Activated T-helper 1 cell treated with anti-CD3 and anti-CD28 coated beads, Interleukin-12 subunit alpha, Interleukin-12 subunit beta, Interleukin-2, Interleukin-4 antibody, amounts not matched to agents 30 ng/mL and 10 ng/mL and 1 ng/mL, durations not matched to agents 14 hours and 24 hours and 36 hours (primary cell): ENCODE measurements around the gene ARID2. TPM values are rescaled to one million over a fixed set of nuclear protein-coding genes. Genes with fewer than 3 reads are reported as not detected.

Source experiments
- DNase-seq: peaks from one replicate; pipeline ENCODE4 v3.0.0; 2021; ENCODE audit warnings: low spot score
- H3K27ac Mint-ChIP-seq: one replicate; pipeline ENCODE4 v1.8.0; 2021; ENCODE audit warnings: mild to moderate bottlenecking, mixed read lengths
- H3K27me3 Mint-ChIP-seq: one replicate; pipeline ENCODE4 v1.8.0; 2022; ENCODE audit warnings: mild to moderate bottlenecking, moderate library complexity, mixed read lengths; ENCODE audit not compliant: insufficient read depth
- H3K36me3 Mint-ChIP-seq: one replicate; pipeline ENCODE4 v1.8.0; 2021; ENCODE audit warnings: low read depth, mixed read lengths
- H3K4me1 Mint-ChIP-seq: one replicate; pipeline ENCODE4 v1.8.0; 2021; ENCODE audit warnings: low read depth, mixed read lengths
- H3K4me3 Mint-ChIP-seq: one replicate; pipeline ENCODE4 v1.8.0; 2021; ENCODE audit warnings: mild to moderate bottlenecking, moderate library complexity, mixed read lengths
- H3K9me3 Mint-ChIP-seq: one replicate; pipeline ENCODE4 v1.8.0; 2021; ENCODE audit warnings: mixed read lengths
- intact Hi-C: fragments of 100-400 bp; cut with micrococcal nuclease; formaldehyde crosslinking; loops from one replicate; pipeline ENCODE4 v1.15.1; 2024
- total RNA-seq: library from RNA; stranded (reverse); gene quantifications from 2 replicates; pipeline ENCODE4 v1.2.3, GENCODE V29; 2022

Gene ARID2
- total RNA-seq, 1 donor from 2014 or later: 43.2 TPM

GRCh38 chr12:45890276-45890675 lies 160.8 kb downstream of the ARID2 start:
- no peak overlapping the region for H3K4me3 Mint-ChIP-seq
- intact Hi-C loops: loop anchor here (5.0 kb wide), 1 partner anchor 97 kb away; no protein-coding TSS in a partner anchor
- peaks cover 11% of the 10 kb centered on the region for H3K9me3 Mint-ChIP-seq
- peaks cover 26% of the 10 kb centered on the region for H3K4me1 Mint-ChIP-seq
- DNase-seq: no peak
- no peak overlapping the region for H3K27ac Mint-ChIP-seq
- H3K36me3 Mint-ChIP-seq: peaks cover 43% of the 10 kb centered on the region
- H3K27me3 Mint-ChIP-seq: no peaks in the 10 kb centered on the region

- peaks cover 46% of the 10 kb centered on the region for H3K36me3 Mint-ChIP-seq
- intact Hi-C loops: loop anchor here (2.0 to 5.0 kb wide), 2 partner anchors 14 to 94 kb away; no protein-coding TSS in a partner anchor
- H3K9me3 Mint-ChIP-seq: no peaks in the 10 kb centered on the region
- H3K27me3 Mint-ChIP-seq: no peaks in the 10 kb centered on the region
- no peak overlapping the region for H3K4me3 Mint-ChIP-seq
- no peak for DNase-seq
- no peak overlapping the region for H3K27ac Mint-ChIP-seq
- peaks cover 26% of the 10 kb centered on the region for H3K4me1 Mint-ChIP-seq
Measured at GRCh38 chr12:45893240-45893639, 163.7 kb downstream of the ARID2 start.

- Mint-ChIP-seq H3K4me3 (no peak overlapping the region), H3K9me3 (no peaks in the 10 kb centered on the region), H3K27ac (no peak overlapping the region), H3K4me1 (peaks cover 26% of the 10 kb centered on the region), H3K27me3 (no peaks in the 10 kb centered on the region), H3K36me3 (peaks cover 51% of the 10 kb centered on the region)
- DNase-seq: no peak
- intact Hi-C loops: no loop called here
Measured at GRCh38 chr12:45895961-45896360, 166.5 kb downstream of the ARID2 start.

GRCh38 chr12:45898094-45898493 lies 168.6 kb downstream of the ARID2 start:
- peaks cover 50% of the 10 kb centered on the region for H3K36me3 Mint-ChIP-seq
- no peak overlapping the region for H3K27ac Mint-ChIP-seq
- intact Hi-C loops: no loop called here
- H3K9me3 Mint-ChIP-seq: no peaks in the 10 kb centered on the region
- H3K4me1 Mint-ChIP-seq: peaks cover 8% of the 10 kb centered on the region
- H3K4me3 Mint-ChIP-seq: no peak overlapping the region
- DNase-seq: no peak
- H3K27me3 Mint-ChIP-seq: no peaks in the 10 kb centered on the region

- no peak for DNase-seq
- intact Hi-C loops: no loop called here
- H3K36me3 Mint-ChIP-seq: peaks cover 14% of the 10 kb centered on the region
- H3K27me3 Mint-ChIP-seq: no peaks in the 10 kb centered on the region
- H3K4me3 Mint-ChIP-seq: no peak overlapping the region
- peaks cover 8% of the 10 kb centered on the region for H3K4me1 Mint-ChIP-seq
- H3K9me3 Mint-ChIP-seq: no peaks in the 10 kb centered on the region
- no peak overlapping the region for H3K27ac Mint-ChIP-seq
Measured at GRCh38 chr12:45907955-45908354, 178.4 kb downstream of the ARID2 start.

- intact Hi-C loops: no loop called here
- H3K27ac Mint-ChIP-seq: no peak overlapping the region
Measured at GRCh38 chr12:45909041-45909713, 179.7 kb downstream of the ARID2 start.

GRCh38 chr12:45912774-45913173 lies 183.3 kb downstream of the ARID2 start:
- no peak overlapping the region for H3K27ac Mint-ChIP-seq
- H3K36me3 Mint-ChIP-seq: peaks cover 7% of the 10 kb centered on the region
- no peaks in the 10 kb centered on the region for H3K27me3 Mint-ChIP-seq
- peaks cover 8% of the 10 kb centered on the region for H3K4me1 Mint-ChIP-seq
- intact Hi-C loops: no loop called here
- no peak overlapping the region for H3K4me3 Mint-ChIP-seq
- no peaks in the 10 kb centered on the region for H3K9me3 Mint-ChIP-seq
- DNase-seq: no peak

More at GRCh38 chr12:45909041-45909713, 179.7 kb downstream of the ARID2 start:
- Mint-ChIP-seq H3K4me3 (no peak overlapping the region), H3K27me3 (no peaks in the 10 kb centered on the region), H3K36me3 (peaks cover 11% of the 10 kb centered on the region), H3K4me1 (peaks cover 8% of the 10 kb centered on the region), H3K9me3 (no peaks in the 10 kb centered on the region)
- no peak for DNase-seq

GRCh38 chr12:45913631-45914030 lies 184.1 kb downstream of the ARID2 start:
- H3K27me3 Mint-ChIP-seq: no peaks in the 10 kb centered on the region
- DNase-seq: no peak
- H3K36me3 Mint-ChIP-seq: peaks cover 7% of the 10 kb centered on the region
- H3K9me3 Mint-ChIP-seq: no peaks in the 10 kb centered on the region
- no peak overlapping the region for H3K27ac Mint-ChIP-seq
- intact Hi-C loops: no loop called here
- peaks cover 8% of the 10 kb centered on the region for H3K4me1 Mint-ChIP-seq
- no peak overlapping the region for H3K4me3 Mint-ChIP-seq

GRCh38 chr12:45914090-45914489 lies 184.6 kb downstream of the ARID2 start:
- H3K4me3 Mint-ChIP-seq: no peak overlapping the region
- H3K4me1 Mint-ChIP-seq: peaks cover 8% of the 10 kb centered on the region
- no peak for DNase-seq
- H3K36me3 Mint-ChIP-seq: peaks cover 8% of the 10 kb centered on the region
- no peaks in the 10 kb centered on the region for H3K27me3 Mint-ChIP-seq
- H3K27ac Mint-ChIP-seq: no peak overlapping the region
- intact Hi-C loops: no loop called here
- H3K9me3 Mint-ChIP-seq: no peaks in the 10 kb centered on the region

- Mint-ChIP-seq H3K9me3 (no peaks in the 10 kb centered on the region), H3K36me3 (peaks cover 5% of the 10 kb centered on the region), H3K4me3 (no peak overlapping the region), H3K27ac (no peak overlapping the region), H3K4me1 (peaks cover 6% of the 10 kb centered on the region), H3K27me3 (no peaks in the 10 kb centered on the region)
- no peak for DNase-seq
- intact Hi-C loops: no loop called here
Measured at GRCh38 chr12:45915405-45915804, 185.9 kb downstream of the ARID2 start.

GRCh38 chr12:45918818-45919217 lies 189.3 kb downstream of the ARID2 start:
- H3K4me3 Mint-ChIP-seq: no peak overlapping the region
- intact Hi-C loops: no loop called here
- no peaks in the 10 kb centered on the region for H3K9me3 Mint-ChIP-seq
- H3K27me3 Mint-ChIP-seq: no peaks in the 10 kb centered on the region
- H3K4me1 Mint-ChIP-seq: no peaks in the 10 kb centered on the region
- DNase-seq: no peak
- H3K27ac Mint-ChIP-seq: no peak overlapping the region
- H3K36me3 Mint-ChIP-seq: peaks cover 18% of the 10 kb centered on the region

- Mint-ChIP-seq H3K4me3 (no peak overlapping the region), H3K27me3 (no peaks in the 10 kb centered on the region), H3K36me3 (peaks cover 49% of the 10 kb centered on the region), H3K9me3 (no peaks in the 10 kb centered on the region), H3K27ac (peak overlapping the region; percentile 48), H3K4me1 (peaks cover 10% of the 10 kb centered on the region)
- no peak for DNase-seq
- intact Hi-C loops: loop anchor here (10.0 kb wide), 1 partner anchor 384 kb away; no protein-coding TSS in a partner anchor
Measured at GRCh38 chr12:45928309-45928708, 198.8 kb downstream of the ARID2 start.

GRCh38 chr12:45930369-45930768 lies 200.9 kb downstream of the ARID2 start:
- no peak overlapping the region for H3K27ac Mint-ChIP-seq
- no peak overlapping the region for H3K4me3 Mint-ChIP-seq
- intact Hi-C loops: no loop called here
- DNase-seq: no peak
- H3K4me1 Mint-ChIP-seq: peaks cover 10% of the 10 kb centered on the region
- peaks cover 46% of the 10 kb centered on the region for H3K36me3 Mint-ChIP-seq
- no peaks in the 10 kb centered on the region for H3K9me3 Mint-ChIP-seq
- no peaks in the 10 kb centered on the region for H3K27me3 Mint-ChIP-seq

- Mint-ChIP-seq H3K4me3 (no peak overlapping the region), H3K27ac (no peak overlapping the region), H3K4me1 (peaks cover under 1% of the 10 kb centered on the region), H3K27me3 (no peaks in the 10 kb centered on the region), H3K36me3 (peaks cover 30% of the 10 kb centered on the region), H3K9me3 (no peaks in the 10 kb centered on the region)
- no peak for DNase-seq
- intact Hi-C loops: no loop called here
Measured at GRCh38 chr12:45933504-45933903, 204.0 kb downstream of the ARID2 start.
